Right kidney (tissue), 1 donor: ENCODE results near the gene C17orf78.
"Not testable (repeated sequence)": the region's sequence is repeated elsewhere in the genome, so short reads cannot be mapped to it uniquely, and the experiment has no call there.

Experiments used
- DNase-seq: peaks from one replicate; pipeline ENCODE4 v3.0.0-alpha.2; 2016

Gene C17orf78

DNA sequence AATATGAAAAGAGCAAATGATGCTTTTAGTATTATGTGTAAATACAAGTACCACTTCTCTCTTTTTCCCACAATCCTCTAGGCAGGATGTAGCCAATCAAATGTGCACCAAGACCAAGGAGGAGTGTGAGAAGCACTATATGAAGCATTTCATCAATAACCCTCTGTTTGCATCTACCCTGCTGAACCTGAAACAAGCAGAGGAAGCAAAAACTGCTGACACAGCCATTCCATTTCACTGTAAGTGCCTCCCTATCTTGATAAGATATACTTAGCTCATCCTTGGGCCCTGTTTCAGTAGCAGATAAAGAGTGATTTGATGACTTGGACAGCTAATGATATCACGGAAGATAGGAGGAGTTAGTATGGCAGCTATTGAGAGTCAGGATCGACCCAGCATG is 64.6 kb downstream of the C17orf78 start:
- DNase-seq, result no peak

DNA sequence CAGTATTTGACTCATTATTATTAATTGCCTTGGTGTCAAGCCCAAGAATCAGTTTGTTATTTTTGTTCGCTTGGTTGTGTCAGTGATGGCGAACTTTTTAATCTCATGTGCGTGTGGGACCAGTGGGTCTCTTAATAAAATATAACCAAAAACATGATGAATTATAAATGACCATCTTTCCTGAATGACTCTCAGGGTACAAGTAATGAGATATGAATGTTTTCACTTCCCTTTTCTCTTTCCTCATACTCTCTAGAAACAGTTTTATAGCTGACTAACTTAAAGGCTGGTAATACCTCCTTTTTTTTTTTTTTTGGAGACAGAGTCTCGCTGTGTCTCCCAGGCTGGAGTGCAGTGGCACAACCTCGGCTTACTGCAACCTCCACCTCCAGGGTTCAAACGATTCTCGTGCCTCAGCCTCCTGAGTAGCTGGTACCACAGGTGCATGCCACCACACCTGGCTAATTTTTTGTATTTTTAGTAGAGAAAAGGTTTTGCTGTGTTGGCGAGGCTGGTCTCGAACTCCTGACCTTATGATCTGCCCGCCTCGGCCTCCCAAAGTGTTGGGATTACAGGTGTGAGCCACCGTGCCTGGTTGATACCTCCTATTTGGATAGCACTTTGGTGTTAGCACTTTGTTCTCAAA is 65.7 kb downstream of the C17orf78 start:
- not testable (repeated sequence) for DNase-seq
